Activated T-cell treated with anti-CD3 and anti-CD28 coated beads, Interleukin-2, amount 50 U/mL, for 24 hours (primary cell): ENCODE results near the gene TPR.

Experiments used
- DNase-seq: peaks from one replicate; pipeline ENCODE4 v3.0.0-alpha.2; 2020
- H3K27ac Mint-ChIP-seq: 2 replicates; pipeline ENCODE4 v1.8.0; 2020; ENCODE audit warnings: mild to moderate bottlenecking, mixed read lengths
- H3K27me3 Mint-ChIP-seq: 2 replicates; pipeline ENCODE4 v1.8.0; 2020; ENCODE audit warnings: mixed read lengths
- H3K36me3 Mint-ChIP-seq: 2 replicates; pipeline ENCODE4 v1.8.0; 2020; ENCODE audit warnings: low read depth, mixed read lengths
- H3K4me1 Mint-ChIP-seq: 2 replicates; pipeline ENCODE4 v1.8.0; 2020; ENCODE audit warnings: low read depth, mixed read lengths
- H3K4me3 Mint-ChIP-seq: 2 replicates; pipeline ENCODE4 v1.8.0; 2020; ENCODE audit warnings: mild to moderate bottlenecking, moderate library complexity, mixed read lengths
- H3K9me3 Mint-ChIP-seq: 2 replicates; pipeline ENCODE4 v1.8.0; 2020; ENCODE audit warnings: mixed read lengths

The TPR gene

GRCh38 chr1:186307445-186307844, 67.6 kb downstream of the TPR start:
- H3K36me3 Mint-ChIP-seq = peaks cover 24% of the 10 kb centered on the region

GRCh38 chr1:186306533-186306932, 68.5 kb downstream of the TPR start:
- no peak overlapping the region for H3K4me3 Mint-ChIP-seq
- peak overlapping the region; percentile 60 for H3K27ac Mint-ChIP-seq
- no peak for DNase-seq
- peaks cover 17% of the 10 kb centered on the region for H3K36me3 Mint-ChIP-seq
- peaks cover 53% of the 10 kb centered on the region for H3K4me1 Mint-ChIP-seq
- no peaks in the 10 kb centered on the region for H3K27me3 Mint-ChIP-seq
- H3K9me3 Mint-ChIP-seq = no peaks in the 10 kb centered on the region

More at GRCh38 chr1:186307445-186307844, 67.6 kb downstream of the TPR start:
- DNase-seq = no peak
- Mint-ChIP-seq H3K27ac (no peak overlapping the region), H3K4me1 (peaks cover 44% of the 10 kb centered on the region), H3K4me3 (no peak overlapping the region), H3K9me3 (no peaks in the 10 kb centered on the region), H3K27me3 (no peaks in the 10 kb centered on the region)

GRCh38 chr1:186304982-186305949, 69.8 kb downstream of the TPR start:
- Mint-ChIP-seq H3K27me3 (no peaks in the 10 kb centered on the region), H3K36me3 (peaks cover 4% of the 10 kb centered on the region), H3K9me3 (no peaks in the 10 kb centered on the region), H3K27ac (peak overlapping the region; percentile 58), H3K4me1 (peaks cover 56% of the 10 kb centered on the region), H3K4me3 (no peak overlapping the region)
- no peak for DNase-seq

DNA sequence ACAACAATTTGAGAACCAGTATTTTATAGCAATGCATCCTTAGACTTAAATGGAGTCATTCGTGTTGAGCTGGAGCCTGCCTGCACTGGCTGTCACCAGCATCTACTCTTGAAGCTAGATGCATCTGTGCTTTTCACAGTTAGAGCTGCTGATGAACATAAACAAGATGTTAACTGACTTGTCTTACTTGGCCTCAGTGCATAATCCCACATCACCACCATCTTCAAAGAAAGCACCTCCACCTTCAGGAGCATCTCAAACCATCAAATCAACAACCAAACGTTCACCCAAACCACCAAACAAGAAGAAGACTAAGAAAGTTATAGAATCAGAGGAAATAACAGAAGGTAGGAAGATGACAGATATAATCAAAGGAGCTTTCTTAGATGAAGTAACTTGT, 71.1 kb downstream of the TPR start:
- peaks cover 65% of the 10 kb centered on the region for H3K4me1 Mint-ChIP-seq
- H3K36me3 Mint-ChIP-seq = no peaks in the 10 kb centered on the region
- no peak overlapping the region for H3K4me3 Mint-ChIP-seq
- no peaks in the 10 kb centered on the region for H3K27me3 Mint-ChIP-seq
- peak overlapping the region; percentile 66 for H3K27ac Mint-ChIP-seq
- H3K9me3 Mint-ChIP-seq = no peaks in the 10 kb centered on the region
- no peak for DNase-seq

GRCh38 chr1:186302381-186302920, 72.6 kb downstream of the TPR start:
- H3K9me3 Mint-ChIP-seq = no peaks in the 10 kb centered on the region
- no peak overlapping the region for H3K4me3 Mint-ChIP-seq
- H3K36me3 Mint-ChIP-seq = no peaks in the 10 kb centered on the region
- H3K27me3 Mint-ChIP-seq = no peaks in the 10 kb centered on the region
- peak overlapping the region; percentile 84 for H3K27ac Mint-ChIP-seq
- peaks cover 70% of the 10 kb centered on the region for H3K4me1 Mint-ChIP-seq
- DNase-seq = no peak

GRCh38 chr1:186301448-186301847, 73.6 kb downstream of the TPR start:
- H3K4me3 Mint-ChIP-seq = no peak overlapping the region
- H3K36me3 Mint-ChIP-seq = no peaks in the 10 kb centered on the region
- no peaks in the 10 kb centered on the region for H3K27me3 Mint-ChIP-seq
- H3K27ac Mint-ChIP-seq = peak overlapping the region; percentile 84
- no peaks in the 10 kb centered on the region for H3K9me3 Mint-ChIP-seq
- H3K4me1 Mint-ChIP-seq = peaks cover 69% of the 10 kb centered on the region
- DNase-seq = no peak

DNA sequence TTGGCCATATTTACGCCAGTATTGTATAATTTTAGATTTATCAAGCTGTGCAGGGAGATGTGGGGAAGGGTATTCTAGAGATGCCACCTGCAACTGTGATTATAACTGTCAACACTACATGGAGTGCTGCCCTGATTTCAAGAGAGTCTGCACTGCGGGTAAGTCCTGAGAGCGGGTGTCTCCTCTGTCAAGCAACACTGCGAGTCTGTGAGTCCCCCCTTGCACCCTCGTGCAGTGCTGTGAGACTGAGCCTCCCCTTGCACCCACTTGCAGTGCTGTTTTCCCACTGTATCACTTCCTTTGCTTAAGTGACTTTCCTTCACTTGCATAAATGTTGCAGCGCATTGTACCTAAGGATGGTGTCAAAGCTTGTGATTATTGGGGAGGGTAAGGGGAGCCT, 75.0 kb downstream of the TPR start:
- no peaks in the 10 kb centered on the region for H3K36me3 Mint-ChIP-seq
- no peaks in the 10 kb centered on the region for H3K27me3 Mint-ChIP-seq
- H3K27ac Mint-ChIP-seq = no peak overlapping the region
- H3K4me3 Mint-ChIP-seq = no peak overlapping the region
- peaks cover 65% of the 10 kb centered on the region for H3K4me1 Mint-ChIP-seq
- H3K9me3 Mint-ChIP-seq = no peaks in the 10 kb centered on the region
- DNase-seq = no peak

- Mint-ChIP-seq H3K27me3 (no peaks in the 10 kb centered on the region), H3K27ac (peak overlapping the region; percentile 38), H3K4me1 (peaks cover 60% of the 10 kb centered on the region), H3K9me3 (no peaks in the 10 kb centered on the region), H3K4me3 (no peak overlapping the region), H3K36me3 (no peaks in the 10 kb centered on the region)
- no peak for DNase-seq
Observed at GRCh38 chr1:186299570-186299969, 75.5 kb downstream of the TPR start.

DNA sequence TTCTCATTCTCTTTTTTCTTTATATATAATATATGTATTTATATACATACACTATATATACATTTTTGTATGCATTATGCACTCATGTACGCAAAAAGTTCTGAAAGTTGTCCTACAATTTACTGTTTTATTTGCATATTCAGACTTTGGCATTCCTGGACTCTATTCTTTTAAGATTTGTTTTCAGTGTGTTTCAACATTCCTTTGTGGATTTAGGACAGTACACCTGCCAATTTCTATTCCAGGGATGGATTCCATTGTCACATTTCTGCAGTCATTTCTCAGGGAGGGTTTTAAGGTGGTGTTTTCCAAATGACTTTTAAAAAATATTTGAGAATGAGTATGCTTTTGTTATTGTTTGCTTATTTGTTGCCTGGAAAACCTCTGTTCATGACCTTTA, 76.2 kb downstream of the TPR start:
- H3K9me3 Mint-ChIP-seq = no peaks in the 10 kb centered on the region

GRCh38 chr1:186297439-186298045, 77.5 kb downstream of the TPR start:
- no peaks in the 10 kb centered on the region for H3K9me3 Mint-ChIP-seq
- H3K27me3 Mint-ChIP-seq = no peaks in the 10 kb centered on the region
- no peak overlapping the region for H3K4me3 Mint-ChIP-seq
- DNase-seq = no peak
- H3K27ac Mint-ChIP-seq = peak overlapping the region; percentile 14
- peaks cover 58% of the 10 kb centered on the region for H3K4me1 Mint-ChIP-seq
- no peaks in the 10 kb centered on the region for H3K36me3 Mint-ChIP-seq

More for the DNA sequence above, 76.2 kb downstream of the TPR start:
- Mint-ChIP-seq H3K27ac (no peak overlapping the region), H3K27me3 (no peaks in the 10 kb centered on the region), H3K4me1 (peaks cover 60% of the 10 kb centered on the region), H3K4me3 (no peak overlapping the region), H3K36me3 (no peaks in the 10 kb centered on the region)
- DNase-seq = no peak

DNA sequence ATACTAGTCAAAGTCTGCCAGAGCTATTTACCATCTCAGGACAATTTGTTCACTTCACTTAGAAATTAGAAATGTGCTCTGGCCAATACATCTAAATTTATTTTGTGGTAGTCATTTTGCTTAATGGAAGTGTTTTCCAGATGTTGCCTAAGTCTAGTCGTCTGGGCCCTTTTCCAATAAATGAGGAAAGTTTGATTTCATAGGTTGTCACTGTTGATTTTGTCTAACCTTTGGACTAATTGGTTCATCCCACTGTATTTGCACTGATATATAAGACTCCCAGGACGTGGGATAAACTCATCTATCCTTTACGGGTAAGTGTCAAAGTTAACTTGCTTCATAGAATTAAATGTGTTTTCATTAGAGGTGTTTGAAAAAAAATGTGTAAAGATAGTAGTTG, 79.1 kb downstream of the TPR start, which contains the start of gene PRG4:
Gene PRG4 (plus strand): TSS at position 300 of the 400 bp plus-strand sequence.
- Mint-ChIP-seq H3K4me3 (no peak within 1 kb of the TSS), H3K27ac (no peak within 1 kb of the TSS), H3K36me3 (no peaks in the 10 kb centered on the region), H3K4me1 (peaks cover 54% of the 10 kb centered on the region), H3K27me3 (no peaks in the 10 kb centered on the region), H3K9me3 (no peaks in the 10 kb centered on the region)
- DNase-seq = no peak

DNA sequence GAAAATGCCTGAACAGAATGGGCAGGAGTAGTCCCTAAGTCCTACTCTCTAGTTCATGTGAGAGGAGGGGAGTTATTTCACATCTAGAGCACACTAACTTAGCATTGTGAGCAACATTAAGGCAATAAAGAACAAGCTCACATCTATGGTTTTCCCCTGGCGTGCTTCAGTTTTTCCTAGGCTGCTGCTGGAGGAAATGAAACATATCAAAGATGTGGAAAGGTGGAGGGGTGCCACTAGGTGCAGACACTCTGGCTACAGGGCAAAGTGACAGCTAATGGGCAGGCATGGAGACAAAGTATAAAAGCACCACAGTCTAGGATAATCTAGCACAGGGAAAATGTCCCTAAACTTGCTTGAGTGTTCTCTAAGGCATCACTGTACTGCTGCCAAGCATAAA, 82.2 kb downstream of the TPR start:
- H3K27ac Mint-ChIP-seq = peak overlapping the region; percentile 65
- peaks cover 1% of the 10 kb centered on the region for H3K9me3 Mint-ChIP-seq
- no peak for DNase-seq
- H3K4me3 Mint-ChIP-seq = no peak overlapping the region
- peaks cover 70% of the 10 kb centered on the region for H3K4me1 Mint-ChIP-seq
- H3K36me3 Mint-ChIP-seq = peaks cover 5% of the 10 kb centered on the region
- H3K27me3 Mint-ChIP-seq = peaks cover 3% of the 10 kb centered on the region

- no peak for DNase-seq
- peaks cover 3% of the 10 kb centered on the region for H3K27me3 Mint-ChIP-seq
- H3K9me3 Mint-ChIP-seq = peaks cover 3% of the 10 kb centered on the region
- H3K36me3 Mint-ChIP-seq = peaks cover 5% of the 10 kb centered on the region
- peak overlapping the region; percentile 94 for H3K27ac Mint-ChIP-seq
- peaks cover 78% of the 10 kb centered on the region for H3K4me1 Mint-ChIP-seq
- no peak overlapping the region for H3K4me3 Mint-ChIP-seq
Observed at GRCh38 chr1:186291271-186291670, 83.8 kb downstream of the TPR start.

GRCh38 chr1:186289943-186290545, 85.0 kb downstream of the TPR start:
- Mint-ChIP-seq H3K4me3 (peak overlapping the region; percentile 24), H3K27me3 (peaks cover 3% of the 10 kb centered on the region), H3K36me3 (peaks cover 5% of the 10 kb centered on the region), H3K9me3 (peaks cover 3% of the 10 kb centered on the region), H3K4me1 (peaks cover 70% of the 10 kb centered on the region), H3K27ac (peak overlapping the region; percentile 94)
- DNase-seq = no peak
